Smooth muscle cell of bladder (primary cell): ENCODE measurements around the gene EPHA3. TPM values are rescaled to one million over a fixed set of nuclear protein-coding genes. Genes with fewer than 3 reads are reported as not detected.

Source experiments
- total RNA-seq: library from RNA; depleted of rRNA; stranded (reverse); fragments of >200 nt; gene quantifications from 2 replicates; pipeline ENCODE4 v1.2.3, GENCODE V29; 2014

The EPHA3 gene
- total RNA-seq: 3.9 and 5.7 TPM in 2 replicates

GRCh38 chr3:89107461-89108290, at the start of gene EPHA3:
Gene EPHA3 (plus strand): TSS chr3:89107621. CDS start chr3:89107749, 128 bp downstream.

